Keratinocyte (primary cell): ENCODE measurements around the gene LSM10.

Experiments
- CTCF ChIP-seq, 3 experiments: IDR thresholded peaks in 1 of 3; conservative IDR thresholded peaks in 1 of 3; optimal IDR thresholded peaks in 1 of 3; 2 replicates in 2 of 3; 3 replicates in 1 of 3; pipeline versions ENCODE3 to v1.5.1; 2011; ENCODE audit warnings: low read length in 3 of 3, mild to moderate bottlenecking in 3 of 3, moderate library complexity in 2 of 3, control low read depth in 1 of 3, inconsistent platforms in 1 of 3; ENCODE audit not compliant: insufficient read depth in 2 of 3; ENCODE audit errors: extremely low read depth in 1 of 3
- EZH2 ChIP-seq: IDR thresholded peaks from one replicate; pipeline ENCODE4 v1.6.1; 2012; ENCODE audit warnings: inconsistent platforms, mild to moderate bottlenecking, low read length, moderate library complexity

DNA sequence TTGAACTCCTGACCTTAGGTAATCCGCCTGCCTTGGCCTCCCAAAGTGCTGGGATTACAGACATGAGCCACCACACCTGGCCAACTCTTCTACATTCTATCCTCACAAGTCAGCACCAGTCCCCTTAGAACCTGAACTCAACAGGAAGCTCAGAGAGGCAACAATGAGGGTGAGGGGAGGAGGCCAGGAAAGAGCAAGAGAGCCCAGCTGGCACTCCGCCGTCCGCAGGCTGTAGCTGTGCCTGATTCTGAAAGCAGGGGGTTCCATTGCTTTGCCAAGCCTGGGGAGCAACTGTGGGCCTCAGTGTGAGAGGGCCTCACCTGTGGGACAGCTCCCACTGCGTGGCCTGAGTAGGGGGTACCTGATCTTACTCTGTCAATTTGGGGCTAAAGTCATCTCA lies 30.6 kb downstream of the LSM10 start:
- TF ChIP-seq CTCF (optimal IDR thresholded peaks at IDR 0.05 in 1 of 3, IDR thresholded peaks at IDR 0.05 in 1 of 3, conservative IDR thresholded peaks at IDR 0.05 in 1 of 3; ENCODE audit: extremely low read depth in 1 of 3, insufficient read depth in 2 of 3, low read length in 3 of 3) (no peak), EZH2 (no peak)
